HepG2 (cell line): ENCODE data around the gene EGFL8. TPM values are rescaled to one million over a fixed set of nuclear protein-coding genes. Genes with fewer than 3 reads are reported as not detected.

Experiments used
- ARID4A ChIP-seq: sonication (generic); formaldehyde crosslinking; IDR thresholded peaks from 2 replicates; pipeline ENCODE4 v1.5.0; 2020; ENCODE audit warnings: mild to moderate bottlenecking, missing genetic modification reagents, borderline replicate concordance
- CCAR2 ChIP-seq: fragments of 200-400 bp; formaldehyde crosslinking; optimal IDR thresholded peaks from 2 replicates; pipeline ENCODE3; 2018; ENCODE audit warnings: low read depth, mild to moderate bottlenecking, low read length, moderate library complexity
- FOXO1 ChIP-seq: sonication (generic); formaldehyde crosslinking; IDR thresholded peaks from 2 replicates; pipeline ENCODE4 v1.4.0; 2020; ENCODE audit warnings: missing genetic modification reagents
- FOXO4 ChIP-seq: sonication (generic); formaldehyde crosslinking; conservative IDR thresholded peaks from 2 replicates; pipeline ENCODE4 v1.8.1; 2023; ENCODE audit warnings: missing genetic modification reagents
- FUBP1 ChIP-seq: sonication (generic); formaldehyde crosslinking; IDR thresholded peaks from 2 replicates; pipeline ENCODE4 v1.5.1; 2020; ENCODE audit warnings: missing genetic modification reagents, mild to moderate bottlenecking, borderline replicate concordance
- HDAC6 ChIP-seq: fragments of 200-600 bp; sonication (generic); IDR thresholded peaks from 2 replicates; pipeline ENCODE4 v1.7.0; 2017; ENCODE audit warnings: mild to moderate bottlenecking, antibody characterized with exemption, low read length, low read depth
- HHEX ChIP-seq: IDR thresholded peaks from 2 replicates; pipeline ENCODE4 v1.6.1; 2016; ENCODE audit warnings: control low read depth
- KDM4B ChIP-seq: sonication (generic); formaldehyde crosslinking; IDR thresholded peaks from 2 replicates; pipeline ENCODE4 v1.4.0; 2020; ENCODE audit warnings: missing genetic modification reagents
- PAF1 ChIP-seq: IDR thresholded peaks from 2 replicates; pipeline ENCODE4 v1.6.1; 2016; ENCODE audit warnings: missing genetic modification reagents, missing compliant biosample characterization
- PATZ1 ChIP-seq: sonication (generic); formaldehyde crosslinking; IDR thresholded peaks from 2 replicates; pipeline ENCODE4 v1.4.0; 2020; ENCODE audit warnings: missing genetic modification reagents
- PHF5A ChIP-seq: IDR thresholded peaks from one replicate; pipeline ENCODE4 v1.6.1; 2018; ENCODE audit warnings: low read depth, missing genetic modification reagents; ENCODE audit not compliant: unreplicated experiment
- ZFP1 ChIP-seq: IDR thresholded peaks from 2 replicates; pipeline ENCODE4 v1.6.1; 2016
- ZNF230 ChIP-seq: sonication (generic); formaldehyde crosslinking; IDR thresholded peaks from 2 replicates; pipeline ENCODE4 v1.4.0; 2020; ENCODE audit warnings: mild to moderate bottlenecking, missing genetic modification reagents
- ZNF260 ChIP-seq: sonication (generic); formaldehyde crosslinking; IDR thresholded peaks from 2 replicates; pipeline ENCODE4 v1.4.0; 2020; ENCODE audit warnings: missing genetic modification reagents, low read depth, mild to moderate bottlenecking, borderline replicate concordance
- ZNF766 ChIP-seq: sonication (generic); formaldehyde crosslinking; IDR thresholded peaks from 2 replicates; pipeline ENCODE4 v1.5.0; 2020; ENCODE audit warnings: missing genetic modification reagents, borderline replicate concordance
- ZSCAN22 ChIP-seq: sonication (generic); formaldehyde crosslinking; IDR thresholded peaks from 2 replicates; pipeline ENCODE4 v1.4.0; 2020; ENCODE audit warnings: mild to moderate bottlenecking, missing genetic modification reagents
- polyA plus RNA-seq, 8 experiments: library from polyadenylated mRNA; depleted of rRNA in 3 of 8; stranded (reverse) in 7 of 8; unstranded in 1 of 8; fragments of >200 nt; fragmentation: Illumina TruSeq in 4 of 8; extraction: Trizol in 4 of 8; gene quantifications; 2 replicates each; pipeline versions ENCODE4 v1.2.1 to v1.2.3, GENCODE V29; 2011 to 2016; ENCODE audit warnings: low read depth in 4 of 8, missing spikeins in 1 of 8, mixed read lengths in 1 of 8; ENCODE audit not compliant: insufficient read depth in 1 of 8
- total RNA-seq, 5 experiments: library from RNA; depleted of rRNA; stranded (reverse); fragments of >200 nt; fragmentation: Illumina TruSeq; extraction: Trizol; gene quantifications; 2 replicates each; pipeline ENCODE4 v1.2.3, GENCODE V29; 2016; ENCODE audit warnings: low read depth in 1 of 5
- TF ChIP-seq, protein P1 (sequence below): sonication (generic); formaldehyde crosslinking; IDR thresholded peaks from 2 replicates; pipeline ENCODE4 v1.4.0; 2020; ENCODE audit warnings: mild to moderate bottlenecking, missing genetic modification reagents

EGFL8 gene
- total and polyA plus RNA-seq, 2 of the 13 experiments (the other 11 are each of a cell fraction or from before 2014, with no cell fraction given): 10.0 to 11.5 TPM

- peak; percentile 18 for TF ChIP-seq PHF5A (CRISPR knock-in tag)
- no peak for TF ChIP-seq ZNF260
- no peak; the same call in 1 of the 2 replicates for TF ChIP-seq ZFP1
- TF ChIP-seq ZNF230 (CRISPR knock-in tag): 0 out of 2 replicates have a peak, but pooled peaks have one; percentile 3
- TF ChIP-seq FUBP1 (CRISPR knock-in tag): no peak
- no peak for TF ChIP-seq HDAC6
- TF ChIP-seq, protein P1, sequence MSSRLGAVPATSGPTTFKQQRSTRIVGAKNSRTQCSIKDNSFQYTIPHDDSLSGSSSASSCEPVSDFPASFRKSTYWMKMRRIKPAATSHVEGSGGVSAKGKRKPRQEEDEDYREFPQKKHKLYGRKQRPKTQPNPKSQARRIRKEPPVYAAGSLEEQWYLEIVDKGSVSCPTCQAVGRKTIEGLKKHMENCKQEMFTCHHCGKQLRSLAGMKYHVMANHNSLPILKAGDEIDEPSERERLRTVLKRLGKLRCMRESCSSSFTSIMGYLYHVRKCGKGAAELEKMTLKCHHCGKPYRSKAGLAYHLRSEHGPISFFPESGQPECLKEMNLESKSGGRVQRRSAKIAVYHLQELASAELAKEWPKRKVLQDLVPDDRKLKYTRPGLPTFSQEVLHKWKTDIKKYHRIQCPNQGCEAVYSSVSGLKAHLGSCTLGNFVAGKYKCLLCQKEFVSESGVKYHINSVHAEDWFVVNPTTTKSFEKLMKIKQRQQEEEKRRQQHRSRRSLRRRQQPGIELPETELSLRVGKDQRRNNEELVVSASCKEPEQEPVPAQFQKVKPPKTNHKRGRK (CRISPR knock-in tag): no peak
- TF ChIP-seq HHEX (CRISPR knock-in tag): no peak; the same call in 1 of the 2 replicates
- no peak for TF ChIP-seq ZNF766 (CRISPR knock-in tag)
- TF ChIP-seq KDM4B: no peak
- no peak for TF ChIP-seq FOXO1 (CRISPR knock-in tag)
- TF ChIP-seq FOXO4 (CRISPR knock-in tag): no peak
- no peak for TF ChIP-seq PAF1 (CRISPR knock-in tag)
- TF ChIP-seq PATZ1 (CRISPR knock-in tag): peak; percentile 37; the same call in 1 of the 2 replicates
- peak; percentile 86 for TF ChIP-seq CCAR2
- no peak for TF ChIP-seq ARID4A (CRISPR knock-in tag)
- TF ChIP-seq ZSCAN22: no peak
Measured at GRCh38 chr6:32176476-32177182, 12.2 kb downstream of the EGFL8 start (continued).
